Measurements from ENCODE around the gene SNTG2.

The SNTG2 gene

GRCh38 chr2:1294900-1295299 is 344.3 kb downstream of the SNTG2 start:
- Histone ChIP-seq H3K9me3 (ENCODE audit: severe bottlenecking) (no peaks in the 10 kb centered on the region), H3K4me3 (ENCODE audit: severe bottlenecking) (no peak overlapping the region), H3K27ac (ENCODE audit: poor library complexity, severe bottlenecking) (no peak overlapping the region), H3K36me3 (ENCODE audit: low read depth) (no peaks in the 10 kb centered on the region), H3K27me3 (ENCODE audit: insufficient read depth, poor library complexity, severe bottlenecking) (no peaks in the 10 kb centered on the region), H3K4me1 (ENCODE audit: insufficient read depth, poor library complexity, severe bottlenecking) (no peaks in the 10 kb centered on the region)
- no peak for TF ChIP-seq CTCF (IDR thresholded peaks at IDR 0.05; ENCODE audit: poor library complexity, severe bottlenecking)
- ATAC-seq (ENCODE audit: low read depth) (no peak), DNase-seq (ENCODE audit: low spot score) (no peak)

GRCh38 chr2:1295740-1296139 is 345.1 kb downstream of the SNTG2 start:
- no peaks in the 10 kb centered on the region for H3K36me3 ChIP-seq (ENCODE audit: low read depth)
- H3K9me3 ChIP-seq (ENCODE audit: severe bottlenecking), result no peaks in the 10 kb centered on the region
- no peak for DNase-seq (ENCODE audit: low spot score)
- H3K4me1 ChIP-seq (ENCODE audit: insufficient read depth, poor library complexity, severe bottlenecking), result no peaks in the 10 kb centered on the region
- ATAC-seq (ENCODE audit: low read depth), result no peak
- TF ChIP-seq CTCF (IDR thresholded peaks at IDR 0.05; ENCODE audit: poor library complexity, severe bottlenecking), result no peak
- H3K27ac ChIP-seq (ENCODE audit: poor library complexity, severe bottlenecking), result no peak overlapping the region
- no peaks in the 10 kb centered on the region for H3K27me3 ChIP-seq (ENCODE audit: insufficient read depth, poor library complexity, severe bottlenecking)
- no peak overlapping the region for H3K4me3 ChIP-seq (ENCODE audit: severe bottlenecking)

GRCh38 chr2:1297372-1298159 is 346.9 kb downstream of the SNTG2 start:
- DNase-seq (ENCODE audit: low spot score) (no peak), ATAC-seq (ENCODE audit: low read depth) (no peak)
- Histone ChIP-seq H3K9me3 (ENCODE audit: severe bottlenecking) (no peaks in the 10 kb centered on the region), H3K4me3 (ENCODE audit: severe bottlenecking) (no peak overlapping the region), H3K4me1 (ENCODE audit: insufficient read depth, poor library complexity, severe bottlenecking) (no peaks in the 10 kb centered on the region), H3K27me3 (ENCODE audit: insufficient read depth, poor library complexity, severe bottlenecking) (no peaks in the 10 kb centered on the region), H3K36me3 (ENCODE audit: low read depth) (no peaks in the 10 kb centered on the region), H3K27ac (ENCODE audit: poor library complexity, severe bottlenecking) (no peak overlapping the region)
- TF ChIP-seq CTCF (IDR thresholded peaks at IDR 0.05; ENCODE audit: poor library complexity, severe bottlenecking), result no peak

GRCh38 chr2:1299043-1299442 is 348.4 kb downstream of the SNTG2 start:
- TF ChIP-seq CTCF (IDR thresholded peaks at IDR 0.05; ENCODE audit: poor library complexity, severe bottlenecking), result no peak
- H3K27ac ChIP-seq (ENCODE audit: poor library complexity, severe bottlenecking), result no peak overlapping the region
- H3K4me3 ChIP-seq (ENCODE audit: severe bottlenecking), result no peak overlapping the region
- H3K27me3 ChIP-seq (ENCODE audit: insufficient read depth, poor library complexity, severe bottlenecking), result no peaks in the 10 kb centered on the region
- ATAC-seq (ENCODE audit: low read depth) (no peak), DNase-seq (ENCODE audit: low spot score) (no peak)
- H3K4me1 ChIP-seq (ENCODE audit: insufficient read depth, poor library complexity, severe bottlenecking), result no peaks in the 10 kb centered on the region
- no peaks in the 10 kb centered on the region for H3K36me3 ChIP-seq (ENCODE audit: low read depth)
- H3K9me3 ChIP-seq (ENCODE audit: severe bottlenecking), result no peaks in the 10 kb centered on the region

GRCh38 chr2:1300284-1300683 is 349.6 kb downstream of the SNTG2 start:
- ATAC-seq (ENCODE audit: low read depth), result no peak
- no peak for TF ChIP-seq CTCF (IDR thresholded peaks at IDR 0.05; ENCODE audit: poor library complexity, severe bottlenecking)
- Histone ChIP-seq H3K4me3 (ENCODE audit: severe bottlenecking) (no peak overlapping the region), H3K9me3 (ENCODE audit: severe bottlenecking) (no peaks in the 10 kb centered on the region), H3K36me3 (ENCODE audit: low read depth) (no peaks in the 10 kb centered on the region), H3K27me3 (ENCODE audit: insufficient read depth, poor library complexity, severe bottlenecking) (no peaks in the 10 kb centered on the region), H3K27ac (ENCODE audit: poor library complexity, severe bottlenecking) (no peak overlapping the region), H3K4me1 (ENCODE audit: insufficient read depth, poor library complexity, severe bottlenecking) (no peaks in the 10 kb centered on the region)
- DNase-seq (ENCODE audit: low spot score), result no peak
